ENCODE results near the gene TBC1D4. TPM values are rescaled to one million over a fixed set of nuclear protein-coding genes. Genes with fewer than 3 reads are reported as not detected.

TBC1D4 gene, protein sequence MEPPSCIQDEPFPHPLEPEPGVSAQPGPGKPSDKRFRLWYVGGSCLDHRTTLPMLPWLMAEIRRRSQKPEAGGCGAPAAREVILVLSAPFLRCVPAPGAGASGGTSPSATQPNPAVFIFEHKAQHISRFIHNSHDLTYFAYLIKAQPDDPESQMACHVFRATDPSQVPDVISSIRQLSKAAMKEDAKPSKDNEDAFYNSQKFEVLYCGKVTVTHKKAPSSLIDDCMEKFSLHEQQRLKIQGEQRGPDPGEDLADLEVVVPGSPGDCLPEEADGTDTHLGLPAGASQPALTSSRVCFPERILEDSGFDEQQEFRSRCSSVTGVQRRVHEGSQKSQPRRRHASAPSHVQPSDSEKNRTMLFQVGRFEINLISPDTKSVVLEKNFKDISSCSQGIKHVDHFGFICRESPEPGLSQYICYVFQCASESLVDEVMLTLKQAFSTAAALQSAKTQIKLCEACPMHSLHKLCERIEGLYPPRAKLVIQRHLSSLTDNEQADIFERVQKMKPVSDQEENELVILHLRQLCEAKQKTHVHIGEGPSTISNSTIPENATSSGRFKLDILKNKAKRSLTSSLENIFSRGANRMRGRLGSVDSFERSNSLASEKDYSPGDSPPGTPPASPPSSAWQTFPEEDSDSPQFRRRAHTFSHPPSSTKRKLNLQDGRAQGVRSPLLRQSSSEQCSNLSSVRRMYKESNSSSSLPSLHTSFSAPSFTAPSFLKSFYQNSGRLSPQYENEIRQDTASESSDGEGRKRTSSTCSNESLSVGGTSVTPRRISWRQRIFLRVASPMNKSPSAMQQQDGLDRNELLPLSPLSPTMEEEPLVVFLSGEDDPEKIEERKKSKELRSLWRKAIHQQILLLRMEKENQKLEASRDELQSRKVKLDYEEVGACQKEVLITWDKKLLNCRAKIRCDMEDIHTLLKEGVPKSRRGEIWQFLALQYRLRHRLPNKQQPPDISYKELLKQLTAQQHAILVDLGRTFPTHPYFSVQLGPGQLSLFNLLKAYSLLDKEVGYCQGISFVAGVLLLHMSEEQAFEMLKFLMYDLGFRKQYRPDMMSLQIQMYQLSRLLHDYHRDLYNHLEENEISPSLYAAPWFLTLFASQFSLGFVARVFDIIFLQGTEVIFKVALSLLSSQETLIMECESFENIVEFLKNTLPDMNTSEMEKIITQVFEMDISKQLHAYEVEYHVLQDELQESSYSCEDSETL (N-terminal part only)
- total RNA-seq: 37.6 and 45.3 TPM in 2 replicates

DNA sequence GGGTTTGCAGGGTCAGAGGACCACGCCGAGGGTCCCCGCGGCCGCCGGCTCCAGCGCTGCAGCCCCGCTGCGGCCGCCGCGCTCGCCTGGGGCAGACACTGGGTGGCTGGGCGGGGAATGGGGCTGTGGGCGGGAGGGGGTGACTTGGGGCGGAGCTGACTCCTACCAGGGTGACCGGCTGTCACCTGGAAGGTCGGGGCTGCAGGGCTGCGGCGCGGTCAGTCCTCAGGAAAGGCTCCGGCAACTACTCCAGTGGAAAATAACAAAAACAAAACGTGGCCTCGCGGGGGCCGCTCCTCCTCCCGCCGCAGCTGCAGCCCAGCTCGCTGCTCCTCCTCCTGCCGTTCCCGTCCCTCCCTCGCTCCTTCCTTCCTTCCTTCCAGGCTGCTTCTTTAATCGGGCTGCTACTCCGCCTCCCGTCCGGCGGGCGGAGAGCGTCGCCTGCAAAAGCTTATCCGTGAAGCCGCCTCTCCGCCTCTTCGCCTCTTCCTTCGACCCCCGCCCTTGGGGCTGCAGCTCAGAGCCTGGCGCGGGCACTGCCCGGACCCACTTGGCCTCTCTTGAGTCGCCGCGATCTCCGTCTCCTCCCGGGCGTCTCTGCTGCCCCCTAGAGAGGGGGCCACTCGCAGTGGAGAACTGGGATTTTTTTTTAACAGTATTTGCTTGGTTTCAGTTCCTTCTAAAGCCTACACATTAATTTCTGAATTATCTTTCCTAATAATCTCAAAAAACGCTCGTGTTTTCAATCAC is at the start of gene TBC1D4:
Gene TBC1D4, minus strand, starts transcription at position 100 of the 750 bp plus-strand sequence. CDS start 402 bp downstream, outside the sequence.

Other genes with a start within 250 kb of the TBC1D4 start
- gene COMMD6, start 55.7 kb upstream of the TBC1D4 start, total RNA-seq: 68.7 and 69.0 TPM in 2 replicates
- gene UCHL3, start 67.6 kb upstream of the TBC1D4 start, total RNA-seq: 29.6 and 52.5 TPM in 2 replicates
- 14.2 and 71.0 TPM in 2 replicates for gene LMO7, start 154.2 kb upstream of the TBC1D4 start, total RNA-seq

Data from endothelial cell of coronary artery (primary cell).